ENCODE measurements around the gene ZC3H4. TPM values are rescaled to one million over a fixed set of nuclear protein-coding genes. Genes with fewer than 3 reads are reported as not detected.
A peak's percentile ranks its signal among the peaks of the same experiment; 100 is the strongest.

Gene ZC3H4
- total RNA-seq, 1 experiment from 2014 or later = 45.1 TPM

GRCh38 chr19:47122359-47123335 lies 9.1 kb upstream of the ZC3H4 start:
- Histone ChIP-seq H3K9me3 (ENCODE audit: control insufficient read depth in 1 of 2, insufficient read depth in 1 of 2, low read depth in 1 of 2, low read length in 2 of 2) (no peaks in the 10 kb centered on the region), H2AFZ (ENCODE audit: low read depth, low read length, poor library complexity, severe bottlenecking) (peak overlapping the region; percentile 25), H3K4me2 (ENCODE audit: low read length) (peak overlapping the region; percentile 59), H4K20me1 (ENCODE audit: insufficient read depth) (no peaks in the 10 kb centered on the region), H3K9me2 (ENCODE audit: insufficient read depth) (no peaks in the 10 kb centered on the region), H3K4me1 (ENCODE audit: control insufficient read depth in 1 of 2, insufficient read depth in 2 of 2, low read length in 2 of 2) (peaks cover 24 to 38% of the 10 kb centered on the region in 2 experiments), H3K79me2 (ENCODE audit: insufficient read depth, low read length) (no peaks in the 10 kb centered on the region), H3K9ac (ENCODE audit: low read length) (no peak overlapping the region), H3K27ac (ENCODE audit: low read depth, low read length) (no peak overlapping the region), H3K4me3 (replicated peaks in 1 of 2; ENCODE audit: low read depth in 1 of 2, low read length in 2 of 2) (no peak overlapping the region; a peak in 1 of 4 replicates), H3K36me3 (ENCODE audit: control insufficient read depth in 1 of 2, insufficient read depth in 2 of 2, low read length in 2 of 2) (no peaks in the 10 kb centered on the region), H3K27me3 (ENCODE audit: insufficient read depth, low read length) (no peaks in the 10 kb centered on the region)
- no peak for TF ChIP-seq SP1 (IDR thresholded peaks at IDR 0.05; ENCODE audit: low read depth)
- TF ChIP-seq CTCF (IDR thresholded peaks at IDR 0.05 in 2 of 3, conservative IDR thresholded peaks at IDR 0.05 in 1 of 3; ENCODE audit: borderline replicate concordance in 1 of 3, insufficient read depth in 1 of 3, low read depth in 2 of 3, low read length in 2 of 3) = no peak
- TF ChIP-seq EGR1 (IDR thresholded peaks at IDR 0.05; ENCODE audit: low read depth) = 0 out of 2 replicates have a peak, but pooled peaks have one; percentile 1
- no peak for TF ChIP-seq POLR2AphosphoS5 (IDR thresholded peaks at IDR 0.05; ENCODE audit: low read depth, low read length)
- ChIA-PET CTCF (interaction anchor here (1.0 to 2.5 kb wide), 6 partner anchors 9 to 110 kb away, joined by 3 to 17 read pairs (median 5); partner anchors contain the start of genes SAE1 and ZC3H4), POLR2A (interaction anchor here (2.1 kb wide), 1 partner anchor 9 kb away, joined by 20 read pairs; the partner anchor contains the start of gene ZC3H4), RAD21 (ENCODE audit: low non-redundant PET in 1 of 2, low total read pairs in 2 of 2, uncharacterized antibody in 2 of 2, unreplicated experiment in 2 of 2) (interaction anchor here in 1 of 2 experiments (1.0 kb wide), 1 partner anchor 86 kb away, joined by 3 read pairs; no protein-coding TSS in a partner anchor)
- peak; percentile 72 for ATAC-seq
- intact Hi-C loops (cut with micrococcal nuclease) = loop anchor here (10.0 kb wide), 1 partner anchor 258 kb away; the partner anchor contains the start of gene ARHGAP35
- BruUV-seq (replicated peaks) = no TSS peak
- no peak for DNase-seq (ENCODE audit: low read depth, low spot score)
